ENCODE measurements around the gene ROR2.
A peak's percentile ranks its signal among the peaks of the same experiment; 100 is the strongest.
"Not testable (repeated sequence)": the region's sequence is repeated elsewhere in the genome, so short reads cannot be mapped to it uniquely, and the experiment has no call there.

Gene ROR2

GRCh38 chr9:91519520-91520277 is 430.3 kb downstream of the ROR2 start:
- DNase-seq (ENCODE audit: low read depth in 2 of 2) = no peak

DNA sequence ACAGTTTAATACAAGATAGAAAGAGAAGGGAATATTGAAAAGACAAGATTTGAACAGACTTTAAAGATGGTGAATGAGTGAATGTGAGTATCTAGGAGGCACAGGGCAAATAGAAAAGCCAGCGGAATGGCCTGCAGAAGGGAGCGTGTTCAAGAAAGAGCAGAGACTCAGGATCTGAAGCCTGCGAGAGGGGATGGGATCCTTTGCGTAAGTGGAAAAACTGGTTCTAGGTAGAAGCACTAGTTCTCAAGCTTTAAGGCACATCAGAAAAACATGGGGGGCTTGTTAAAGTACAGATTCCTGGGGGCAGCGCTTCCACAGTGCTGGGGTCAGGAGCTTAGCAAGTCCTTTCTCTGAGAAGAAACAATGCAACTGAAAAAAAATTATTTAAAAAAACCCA is 431.6 kb downstream of the ROR2 start:
- DNase-seq (ENCODE audit: low read depth in 2 of 2) = no peak

GRCh38 chr9:91517801-91518200 is 432.2 kb downstream of the ROR2 start:
- no peak for DNase-seq (ENCODE audit: low read depth in 2 of 2)

DNA sequence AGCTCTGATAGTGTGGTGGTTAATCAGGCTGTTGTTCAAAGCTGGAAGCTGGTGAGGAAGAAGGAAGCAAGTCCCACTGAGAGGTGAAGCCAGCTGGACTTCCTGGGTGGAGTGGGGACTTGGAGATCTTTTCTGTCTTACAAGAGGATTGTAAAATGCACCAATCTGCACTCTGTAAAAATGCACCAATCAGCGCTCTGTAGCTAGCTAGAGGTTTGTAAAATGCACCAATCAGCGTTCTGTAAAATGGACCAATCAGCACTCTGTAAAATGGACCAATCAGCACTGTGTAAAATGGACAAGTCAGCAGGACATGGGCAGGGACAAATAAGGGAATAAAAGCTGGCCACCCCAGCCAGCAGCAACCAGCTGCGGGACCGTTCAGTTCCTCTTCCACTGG is 432.7 kb downstream of the ROR2 start:
- DNase-seq (ENCODE audit: low read depth in 2 of 2) = not testable (repeated sequence)

DNA sequence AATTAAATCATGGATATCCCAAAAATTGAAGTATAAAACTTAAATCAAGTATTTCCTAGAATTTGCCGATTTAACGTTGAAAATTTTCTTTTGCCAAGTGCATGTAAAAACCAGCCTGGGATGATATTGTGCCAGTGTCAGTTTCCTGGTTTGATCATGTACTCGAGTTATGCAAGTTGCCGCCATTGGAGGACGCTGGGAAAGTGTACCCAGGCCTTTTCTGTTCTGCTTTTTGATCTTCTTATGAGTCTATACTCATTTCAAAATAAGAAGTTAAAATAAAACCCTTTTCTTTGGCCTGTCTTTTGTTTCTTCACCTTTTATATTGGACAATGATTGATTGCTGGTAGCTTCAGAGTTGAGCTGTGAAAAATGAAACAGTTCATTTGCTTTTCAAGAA is 433.3 kb downstream of the ROR2 start:
- no peak for DNase-seq (ENCODE audit: low read depth in 2 of 2)

DNA sequence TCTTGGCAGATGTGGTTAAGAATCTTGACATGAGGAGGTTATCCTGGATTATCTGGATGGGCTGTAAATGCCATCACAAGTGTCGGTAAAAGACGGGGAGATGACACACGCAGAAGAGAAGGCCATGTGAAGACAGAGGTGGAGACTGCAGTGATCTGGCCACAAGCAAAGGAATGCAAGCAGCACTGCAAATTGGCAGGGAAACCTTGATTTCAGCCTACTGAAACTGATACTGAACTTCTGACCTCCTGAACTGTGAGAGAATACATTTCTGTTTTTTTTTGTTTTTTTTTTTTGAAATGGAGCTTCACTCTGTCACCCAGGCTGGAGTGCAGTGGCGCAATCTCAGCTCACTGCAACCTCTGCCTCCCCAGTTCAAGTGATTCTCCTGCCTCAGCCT is 433.9 kb downstream of the ROR2 start:
- DNase-seq (ENCODE audit: low read depth in 2 of 2) = no peak

DNA sequence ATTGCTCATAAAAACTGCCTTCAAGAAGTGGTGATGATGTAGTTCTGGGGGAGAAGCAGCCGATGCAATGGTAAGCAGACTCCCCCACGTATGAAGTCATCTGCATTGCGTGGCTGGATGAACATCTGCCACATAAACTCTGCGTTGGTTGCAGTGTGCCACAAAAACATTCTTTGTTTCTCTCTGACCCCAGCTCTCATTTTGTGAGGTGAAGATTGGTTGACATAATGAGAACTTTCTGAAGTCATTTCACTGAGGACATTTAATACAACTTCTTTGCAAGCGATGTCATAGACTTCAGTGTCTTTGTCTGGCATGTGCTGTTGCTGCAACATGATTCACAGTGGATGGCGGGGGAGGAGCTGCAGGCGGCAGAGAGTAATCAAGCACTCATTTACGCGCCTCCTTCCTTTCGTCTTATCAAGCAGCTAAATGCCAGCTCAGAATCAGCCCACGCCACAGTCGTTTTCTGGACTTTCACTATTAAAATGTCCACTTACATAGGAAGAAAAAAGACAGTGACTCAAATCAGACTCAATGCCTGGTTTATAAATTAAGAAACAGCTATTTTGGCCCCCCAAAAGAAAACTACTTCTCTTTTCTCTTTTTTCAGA is 434.8 kb downstream of the ROR2 start:
- DNase-seq (ENCODE audit: low read depth in 2 of 2) = peak in 1 of 2 donors; percentile 19
